ENCODE results near the gene IFT122. TPM values are rescaled to one million over a fixed set of nuclear protein-coding genes. Genes with fewer than 3 reads are reported as not detected.
A peak's percentile ranks its signal among the peaks of the same experiment; 100 is the strongest.
"Not testable (repeated sequence)": the region's sequence is repeated elsewhere in the genome, so short reads cannot be mapped to it uniquely, and the experiment has no call there.

IFT122 gene
- total RNA-seq, 2 donors from 2014 or later = 18.8 to 21.6 TPM

- ATAC-seq = no peak
- no peak for DNase-seq
- intact Hi-C loops (cut with DNase I, micrococcal nuclease) = no loop called here
Measured at GRCh38 chr3:129487183-129487867, 47.3 kb downstream of the IFT122 start.

GRCh38 chr3:129487868-129488335 lies 47.9 kb downstream of the IFT122 start:
- ATAC-seq; DNase-seq; intact Hi-C loops (cut with DNase I, micrococcal nuclease): not testable (repeated sequence)

GRCh38 chr3:129489258-129489657 lies 49.2 kb downstream of the IFT122 start:
- ATAC-seq; intact Hi-C loops (cut with DNase I, micrococcal nuclease); DNase-seq: not testable (repeated sequence)

GRCh38 chr3:129490273-129490675 lies 50.2 kb downstream of the IFT122 start:
- ATAC-seq = peak; percentile 97
- DNase-seq = peak; percentile 70 to 81
- intact Hi-C loops (cut with DNase I, micrococcal nuclease) = loop anchor here (10.0 kb wide), 2 partner anchors 335 to 445 kb away; no protein-coding TSS in a partner anchor

GRCh38 chr3:129491077-129491476 lies 51.1 kb downstream of the IFT122 start:
- intact Hi-C loops (cut with DNase I, micrococcal nuclease) = loop anchor here (10.0 kb wide), 2 partner anchors 334 to 444 kb away; no protein-coding TSS in a partner anchor
- DNase-seq, ATAC-seq: not testable (repeated sequence)

GRCh38 chr3:129491794-129492193 lies 51.8 kb downstream of the IFT122 start:
- intact Hi-C loops (cut with DNase I, micrococcal nuclease) = loop anchor here (10.0 kb wide), 2 partner anchors 333 to 443 kb away; no protein-coding TSS in a partner anchor
- DNase-seq (no peak), ATAC-seq (no peak)

GRCh38 chr3:129492691-129493090 lies 52.7 kb downstream of the IFT122 start:
- no peak for ATAC-seq
- intact Hi-C loops (cut with DNase I, micrococcal nuclease) = loop anchor here (10.0 kb wide), 2 partner anchors 332 to 442 kb away; no protein-coding TSS in a partner anchor
- no peak for DNase-seq

GRCh38 chr3:129493206-129493605 lies 53.2 kb downstream of the IFT122 start:
- ATAC-seq (no peak), DNase-seq (no peak)
- intact Hi-C loops (cut with DNase I, micrococcal nuclease) = loop anchor here (10.0 kb wide), 2 partner anchors 332 to 442 kb away; no protein-coding TSS in a partner anchor

- not testable (repeated sequence) for DNase-seq, ATAC-seq
- intact Hi-C loops (cut with DNase I, micrococcal nuclease) = loop anchor here (10.0 kb wide), 2 partner anchors 330 to 440 kb away; no protein-coding TSS in a partner anchor
Measured at GRCh38 chr3:129494499-129494898, 54.5 kb downstream of the IFT122 start.

GRCh38 chr3:129495006-129495639 lies 55.1 kb downstream of the IFT122 start:
- ATAC-seq, DNase-seq: not testable (repeated sequence)
- intact Hi-C loops (cut with DNase I, micrococcal nuclease) = loop anchor here (10.0 kb wide), 2 partner anchors 330 to 440 kb away; no protein-coding TSS in a partner anchor

GRCh38 chr3:129497876-129498275 lies 57.9 kb downstream of the IFT122 start:
- intact Hi-C loops (cut with DNase I, micrococcal nuclease) = loop anchor here (10.0 kb wide), 2 partner anchors 327 to 437 kb away; no protein-coding TSS in a partner anchor
- not testable (repeated sequence) for DNase-seq, ATAC-seq

GRCh38 chr3:129498603-129499488 lies 58.8 kb downstream of the IFT122 start:
- intact Hi-C loops (cut with DNase I, micrococcal nuclease) = loop anchor here (10.0 kb wide), 2 partner anchors 326 to 436 kb away; no protein-coding TSS in a partner anchor

GRCh38 chr3:129499604-129500333 lies 59.7 kb downstream of the IFT122 start:
- intact Hi-C loops (cut with DNase I, micrococcal nuclease) = loop anchor here (10.0 kb wide), 2 partner anchors 325 to 435 kb away; no protein-coding TSS in a partner anchor
- DNase-seq, ATAC-seq: not testable (repeated sequence)

More at GRCh38 chr3:129498603-129499488, 58.8 kb downstream of the IFT122 start:
- not testable (repeated sequence) for ATAC-seq, DNase-seq

GRCh38 chr3:129500334-129500658 lies 60.3 kb downstream of the IFT122 start:
- ATAC-seq (no peak), DNase-seq (no peak)
- intact Hi-C loops (cut with DNase I, micrococcal nuclease) = no loop called here

- DNase-seq (no peak), ATAC-seq (no peak)
- intact Hi-C loops (cut with DNase I, micrococcal nuclease) = no loop called here
Measured at GRCh38 chr3:129501630-129502029, 61.6 kb downstream of the IFT122 start.

GRCh38 chr3:129502641-129503408 lies 62.8 kb downstream of the IFT122 start:
- intact Hi-C loops (cut with DNase I, micrococcal nuclease) = no loop called here
- DNase-seq = no peak
- ATAC-seq = no peak
